Measurements from ENCODE around the gene CERKL.

CERKL gene

GRCh38 chr2:181628590-181629585 is 28.0 kb downstream of the CERKL start:
- DNase-seq (ENCODE audit: low read depth in 2 of 3, low spot score in 2 of 3): no peak

GRCh38 chr2:181627545-181627944 is 29.4 kb downstream of the CERKL start:
- no peak for DNase-seq (ENCODE audit: low read depth in 2 of 3, low spot score in 2 of 3)

DNA sequence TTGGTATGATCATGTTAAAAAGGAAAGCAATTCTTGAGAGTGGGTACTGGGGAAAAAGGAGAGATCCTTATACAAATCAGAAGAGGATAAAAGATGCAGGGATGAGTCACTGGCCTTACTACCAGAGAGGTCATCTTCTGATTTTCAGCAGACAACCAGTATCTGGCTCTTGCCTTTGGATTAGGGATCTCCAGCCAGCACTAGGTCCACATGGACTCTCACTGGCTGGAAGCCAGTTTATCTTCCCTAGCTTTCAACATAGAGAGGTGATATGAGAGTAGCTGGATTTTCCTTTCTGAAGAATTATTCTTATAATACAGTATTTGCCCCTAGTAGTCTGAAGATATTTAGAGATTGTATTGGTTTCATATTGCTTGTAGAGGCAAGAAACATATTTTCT is 30.2 kb downstream of the CERKL start:
- no peak for DNase-seq (ENCODE audit: low read depth in 2 of 3, low spot score in 2 of 3)

DNA sequence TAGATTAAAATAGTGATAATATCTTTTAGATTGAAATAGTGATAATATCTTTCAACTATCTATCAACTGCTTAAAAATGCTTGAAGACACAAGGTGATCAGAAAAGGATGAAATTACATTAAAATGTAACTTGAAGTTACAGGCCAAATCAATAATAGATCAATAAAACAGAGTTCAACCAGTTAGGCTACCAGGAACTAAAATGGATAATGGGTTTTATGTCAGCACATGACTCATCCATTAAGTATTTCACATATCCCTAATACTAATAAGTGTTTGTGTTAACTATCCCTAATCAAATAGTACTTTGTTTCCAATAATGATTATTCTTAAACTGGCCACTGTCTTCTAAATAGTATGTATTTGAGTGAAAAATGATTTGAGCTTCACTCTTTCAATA is 33.7 kb downstream of the CERKL start:
- no peak for DNase-seq (ENCODE audit: low read depth in 2 of 3, low spot score in 2 of 3)

DNA sequence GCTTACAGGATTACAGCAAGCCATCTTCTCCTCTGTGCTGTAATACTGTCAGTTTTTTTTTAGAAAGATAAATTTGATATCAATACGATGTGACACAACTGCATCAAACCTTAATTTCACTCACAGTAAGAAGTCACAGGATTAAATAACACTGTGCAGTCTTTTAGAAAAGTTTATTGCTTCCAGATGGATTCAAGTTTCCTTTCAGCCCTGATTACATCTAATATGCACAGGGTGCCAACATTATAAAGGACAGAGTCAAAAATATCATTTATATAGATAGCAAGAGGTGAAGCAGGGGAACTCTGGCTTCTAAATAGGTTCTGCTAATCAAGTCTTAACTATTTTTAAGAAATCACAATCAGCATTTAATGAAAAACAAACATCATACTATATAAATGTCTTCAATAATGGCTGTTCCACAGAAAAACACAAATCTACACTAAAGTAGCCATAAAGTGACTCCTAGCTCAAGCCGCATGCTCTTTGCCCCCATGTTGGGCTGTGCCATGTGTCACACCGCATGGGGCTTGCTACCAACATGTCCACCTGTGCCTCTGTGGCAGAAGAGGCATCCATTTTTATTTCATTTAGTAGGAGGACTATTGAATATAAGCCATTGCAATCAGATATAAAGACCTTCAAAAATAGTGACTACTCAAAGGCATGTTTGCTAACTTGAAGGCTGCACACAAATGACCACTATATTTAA is 35.0 kb downstream of the CERKL start:
- DNase-seq (ENCODE audit: low read depth in 2 of 3, low spot score in 2 of 3): no peak

GRCh38 chr2:181619516-181619915 is 37.4 kb downstream of the CERKL start:
- DNase-seq (ENCODE audit: low read depth in 2 of 3, low spot score in 2 of 3): no peak

DNA sequence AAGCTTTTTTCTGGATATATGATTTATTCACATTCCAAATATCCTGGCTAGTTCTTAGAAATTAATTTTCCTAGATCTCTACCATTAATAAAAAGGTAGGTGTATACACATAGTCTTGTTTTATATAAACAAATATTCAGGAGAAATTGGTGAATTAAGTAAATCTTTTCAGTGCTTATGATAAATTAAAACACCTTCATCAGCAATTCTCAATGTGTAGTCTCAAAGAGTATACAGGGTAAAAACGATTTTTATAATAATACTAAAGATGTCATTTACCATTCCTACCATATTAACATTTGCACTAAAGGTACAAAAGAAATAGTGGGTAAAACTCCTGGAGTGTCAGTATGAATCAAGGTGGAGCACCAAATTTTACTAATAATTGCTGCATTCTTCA is 40.2 kb downstream of the CERKL start:
- DNase-seq (ENCODE audit: low read depth in 2 of 3, low spot score in 2 of 3): no peak

DNA sequence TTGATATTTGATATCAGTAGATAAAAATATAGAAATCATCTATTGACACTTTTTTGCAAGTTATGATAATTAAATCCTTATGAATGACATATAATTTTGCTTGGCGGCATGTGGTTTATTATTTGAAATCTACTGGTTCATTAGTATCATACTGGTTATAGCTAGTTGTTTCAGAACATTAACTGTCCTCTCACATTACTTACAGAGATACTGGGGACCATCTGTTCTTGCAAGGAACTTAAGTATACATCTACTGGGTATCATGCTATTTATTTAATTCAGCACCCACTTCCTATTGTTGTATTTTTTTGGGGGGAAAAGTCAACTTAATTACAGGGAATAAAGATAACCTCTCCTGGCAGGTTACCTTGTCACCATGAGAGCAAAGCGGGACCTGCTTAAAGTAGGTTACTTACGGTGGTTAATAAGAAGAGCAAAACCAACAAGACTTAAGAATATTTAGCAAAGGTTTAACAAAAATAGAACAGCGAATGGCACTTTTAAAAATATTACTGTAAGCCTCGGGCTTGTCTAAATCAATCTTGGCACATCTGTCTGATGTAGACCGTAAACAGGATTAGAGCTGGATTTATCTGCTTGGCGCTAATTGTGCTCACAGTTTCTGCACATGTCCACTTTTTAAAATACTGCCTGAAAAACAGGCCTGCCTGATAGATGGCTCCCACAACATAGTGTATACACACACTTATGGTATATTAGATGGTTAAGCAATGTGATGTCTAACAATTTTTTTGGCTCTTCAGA is 41.8 kb downstream of the CERKL start:
- no peak for DNase-seq (ENCODE audit: low read depth in 2 of 3, low spot score in 2 of 3)

GRCh38 chr2:181613241-181613640 is 43.7 kb downstream of the CERKL start:
- DNase-seq (ENCODE audit: low read depth in 2 of 3, low spot score in 2 of 3): no peak

GRCh38 chr2:181607629-181608590 is 49.0 kb downstream of the CERKL start:
- no peak for DNase-seq (ENCODE audit: low read depth in 2 of 3, low spot score in 2 of 3)

DNA sequence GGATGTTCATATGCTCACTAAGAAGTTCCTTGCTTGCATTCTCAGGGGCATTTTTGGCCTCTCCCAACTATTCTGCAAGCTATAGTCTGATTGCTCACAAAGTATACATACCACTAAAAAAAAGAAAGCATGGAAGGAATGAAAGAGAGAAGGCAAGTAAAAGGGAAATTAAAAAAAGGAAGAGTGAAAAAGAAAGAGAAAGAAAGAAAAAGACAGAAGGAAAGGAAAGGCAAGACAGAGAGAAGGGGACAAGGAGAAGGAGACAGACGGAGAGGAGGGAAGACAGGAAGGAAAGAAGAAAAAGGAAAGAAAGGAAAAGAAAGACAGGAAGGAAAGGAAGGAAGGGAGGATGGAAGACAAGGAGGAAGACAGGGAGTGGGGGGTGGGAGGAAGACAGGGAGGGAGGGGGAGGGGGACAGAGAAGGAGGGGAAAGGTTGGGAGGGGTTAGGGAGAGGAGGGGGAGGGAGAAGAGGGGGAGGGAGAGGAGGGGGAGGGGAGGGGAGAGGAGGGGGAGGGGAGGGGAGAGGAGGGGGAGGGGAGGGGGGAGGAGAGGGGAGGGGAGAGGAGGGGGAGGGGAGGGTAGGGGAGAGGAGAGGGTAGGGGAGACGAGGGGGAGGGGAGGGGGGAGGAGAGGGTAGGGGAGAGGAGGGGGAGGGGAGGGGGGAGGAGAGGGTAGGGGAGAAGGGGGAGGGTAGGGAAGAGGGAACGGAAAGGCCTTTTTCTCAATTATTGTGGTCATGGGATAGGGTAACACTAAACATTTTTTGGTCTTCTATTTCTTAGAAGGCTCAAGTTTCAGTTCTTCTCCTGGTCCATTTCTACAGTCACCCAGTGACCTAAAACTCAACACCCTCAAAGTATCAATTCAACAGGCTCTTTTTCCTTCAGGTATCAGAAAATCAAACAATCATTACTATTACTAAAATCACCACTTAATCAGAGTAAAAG is 50.7 kb downstream of the CERKL start:
- DNase-seq (ENCODE audit: low read depth in 2 of 3, low spot score in 2 of 3): no peak

- no peak for DNase-seq (ENCODE audit: low read depth in 2 of 3, low spot score in 2 of 3)
Observed at GRCh38 chr2:181602017-181602416, 54.9 kb downstream of the CERKL start.

GRCh38 chr2:181596556-181596955 is 60.3 kb downstream of the CERKL start:
- no peak for DNase-seq (ENCODE audit: low read depth in 2 of 3, low spot score in 2 of 3)

GRCh38 chr2:181594322-181594721 is 62.6 kb downstream of the CERKL start:
- DNase-seq (ENCODE audit: low read depth in 2 of 3, low spot score in 2 of 3): no peak

DNA sequence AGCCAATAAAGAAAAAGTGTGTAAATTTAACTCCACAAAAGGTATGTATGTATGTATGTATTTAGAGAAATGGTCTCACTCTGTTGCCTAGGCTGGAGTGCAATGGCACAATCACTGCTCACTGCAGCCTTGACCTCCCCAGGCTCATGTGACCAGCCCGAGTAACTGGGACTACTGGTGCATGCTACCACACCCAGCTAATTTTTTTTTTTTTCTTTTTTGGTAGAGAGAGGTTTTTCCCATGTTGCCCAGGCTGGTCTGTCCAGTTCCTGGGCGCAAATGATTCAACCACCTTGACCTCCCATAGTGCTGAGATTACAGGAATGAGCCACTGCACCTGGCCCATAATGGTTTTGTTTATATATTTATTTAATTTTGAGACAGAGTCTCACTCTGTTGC is 67.1 kb downstream of the CERKL start:
- no peak for DNase-seq (ENCODE audit: low read depth in 2 of 3, low spot score in 2 of 3)

DNA sequence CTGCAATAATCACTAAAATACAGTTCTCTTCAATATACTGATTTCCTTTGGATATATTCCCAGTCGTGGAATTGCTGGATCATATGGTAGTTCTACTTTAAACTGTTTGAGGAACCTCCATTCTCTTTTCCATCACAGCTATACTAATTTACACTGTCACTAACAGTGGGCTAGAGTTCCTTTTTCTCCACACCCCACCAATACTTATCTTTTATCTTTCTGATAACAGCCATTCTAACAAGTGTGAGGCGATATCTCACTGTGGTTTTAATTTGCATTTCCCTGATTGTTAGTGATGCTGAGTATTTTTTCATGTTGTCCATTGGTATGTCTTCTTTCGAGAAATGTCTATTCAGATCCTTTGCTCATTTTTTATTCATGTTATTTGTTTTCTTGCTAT is 68.4 kb downstream of the CERKL start:
- DNase-seq (ENCODE audit: low read depth in 2 of 3, low spot score in 2 of 3): no peak

- no peak for DNase-seq (ENCODE audit: low read depth in 2 of 3, low spot score in 2 of 3)
Observed at GRCh38 chr2:181586569-181587081, 70.3 kb downstream of the CERKL start.

- no peak for DNase-seq (ENCODE audit: low read depth in 2 of 3, low spot score in 2 of 3)
Observed at GRCh38 chr2:181585732-181586131, 71.2 kb downstream of the CERKL start.

DNA sequence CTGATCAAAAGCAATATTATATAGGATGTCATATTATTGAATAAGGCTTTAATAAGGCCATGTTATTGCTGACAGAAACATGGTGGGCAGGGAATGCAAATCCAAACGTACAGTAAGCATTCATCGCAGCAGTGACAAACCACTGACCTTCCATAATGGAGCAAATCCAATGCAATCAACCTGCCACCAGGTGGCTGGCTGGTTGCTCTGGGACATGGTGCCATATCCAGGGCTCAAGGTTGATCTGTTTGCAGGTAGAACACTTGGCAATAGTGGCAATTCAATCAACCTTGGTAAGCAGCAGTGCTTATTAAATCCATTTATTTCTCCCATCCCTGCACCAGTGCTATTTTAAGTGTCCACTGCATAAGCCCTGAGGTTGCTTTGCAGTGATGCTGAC is 75.4 kb downstream of the CERKL start:
- DNase-seq (ENCODE audit: low read depth in 2 of 3, low spot score in 2 of 3): no peak
